GM12864 (cell line): ENCODE results near the gene LRR1.
A peak's percentile ranks its signal among the peaks of the same experiment; 100 is the strongest.
"Not testable (repeated sequence)": the region's sequence is repeated elsewhere in the genome, so short reads cannot be mapped to it uniquely, and the experiment has no call there.

Experiments used
- DNase-seq: peaks from one replicate; pipeline ENCODE4 v3.0.0-alpha.2; 2011; ENCODE audit warnings: low read depth
- H3K4me3 ChIP-seq: 2 replicates; pipeline ENCODE4 v1.5.1; 2011; ENCODE audit warnings: mild to moderate bottlenecking, low read depth, low read length, control low read depth
- CTCF ChIP-seq: IDR thresholded peaks from 2 replicates; pipeline ENCODE4 v1.5.1; 2011; ENCODE audit warnings: low read depth, mild to moderate bottlenecking, moderate library complexity, low read length, control low read depth, inconsistent platforms; ENCODE audit errors: missing control alignments

LRR1 gene

GRCh38 chr14:49581209-49582112 lies 17.3 kb upstream of the LRR1 start:
- H3K4me3 ChIP-seq: no peak overlapping the region
- TF ChIP-seq CTCF: no peak
- no peak for DNase-seq

- DNase-seq: no peak
- H3K4me3 ChIP-seq: no peak overlapping the region
- no peak for TF ChIP-seq CTCF
These were observed 16.4 kb upstream of the LRR1 start for GRCh38 chr14:49582113-49582977.

DNA sequence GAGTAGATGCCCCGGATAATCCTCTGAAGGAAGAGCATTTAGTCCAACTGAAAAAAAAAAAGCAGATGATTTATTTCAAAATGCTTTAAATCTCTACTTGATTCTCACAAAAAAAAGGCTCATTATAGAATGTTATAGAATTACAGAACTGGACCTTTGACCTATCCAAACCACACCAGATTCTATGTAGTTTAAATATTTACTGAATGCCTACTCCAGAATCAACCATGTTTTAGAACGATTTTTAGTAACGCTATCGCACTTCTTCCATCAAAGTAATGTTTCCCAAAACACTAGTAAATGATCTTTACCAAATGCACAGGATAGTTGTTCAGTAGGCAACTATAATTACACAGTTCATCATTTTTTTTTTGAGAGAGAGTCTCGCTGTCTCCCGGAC lies 15.1 kb upstream of the LRR1 start:
- no peak for TF ChIP-seq CTCF
- no peak for DNase-seq
- H3K4me3 ChIP-seq: peak overlapping the region; percentile 70

DNA sequence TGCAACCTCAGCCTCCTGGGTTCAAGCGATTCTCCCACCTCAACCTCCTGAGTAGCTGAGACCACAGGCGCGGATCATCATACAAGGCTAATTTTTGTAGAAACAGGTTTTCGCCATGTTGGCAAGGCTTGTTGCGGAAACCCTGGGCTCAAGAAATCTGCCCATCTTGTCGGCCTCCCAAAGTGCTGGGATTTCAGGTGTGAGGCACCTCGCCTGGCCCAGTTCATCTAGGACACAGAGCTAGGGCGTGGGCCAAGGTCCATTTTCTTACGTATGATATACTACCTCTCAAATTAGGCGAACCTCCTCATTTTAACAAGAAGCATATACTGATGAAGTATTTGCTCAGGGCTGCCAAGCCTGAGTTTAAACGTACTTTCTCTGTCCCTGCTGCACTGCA lies 14.7 kb upstream of the LRR1 start:
- peak overlapping the region; percentile 70 for H3K4me3 ChIP-seq
- TF ChIP-seq CTCF: no peak
- DNase-seq: no peak

DNA sequence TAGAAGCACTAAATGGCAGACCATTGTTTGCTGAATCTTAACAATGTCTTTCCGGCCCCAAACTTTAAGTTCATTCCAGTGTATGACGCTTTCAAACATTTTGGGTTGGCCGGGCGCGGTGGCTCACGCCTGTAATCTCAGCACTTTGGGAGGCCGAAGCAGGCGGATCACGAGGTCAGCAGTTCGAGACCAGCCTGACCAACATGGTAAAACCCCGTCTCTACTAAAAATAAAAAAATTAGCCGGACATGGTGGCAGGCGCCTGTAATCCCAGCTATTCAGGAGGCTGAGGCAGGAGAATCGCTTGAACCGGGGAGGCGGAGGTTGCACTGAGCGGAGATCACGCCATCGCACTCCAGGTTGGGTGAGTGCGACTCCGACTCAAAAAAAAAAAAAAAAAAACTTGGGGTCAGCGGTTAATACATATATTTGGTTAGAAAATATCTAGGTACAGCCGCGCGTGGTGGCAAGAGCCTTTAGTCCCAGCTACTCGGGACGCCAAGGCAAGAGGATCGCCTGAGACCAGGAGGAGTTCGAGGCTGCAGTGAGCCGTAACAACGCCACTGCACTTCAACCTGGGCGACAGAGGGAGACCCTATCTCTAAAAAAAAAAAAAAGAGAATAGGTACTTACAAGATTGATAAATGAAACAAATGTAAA lies 13.6 kb upstream of the LRR1 start:
- peak overlapping the region; percentile 70 for H3K4me3 ChIP-seq
- DNase-seq: not testable (repeated sequence)

- DNase-seq: peak; percentile 99
- TF ChIP-seq CTCF: no peak
- peak within 1 kb of the TSS; percentile 70 for H3K4me3 ChIP-seq
These were observed 12.7 kb upstream of the LRR1 start, which contains the start of gene RPS29 for GRCh38 chr14:49585803-49586672. Gene RPS29, minus strand, starts transcription at chr14:49586380. Its CDS starts 34 bp downstream, at chr14:49586346.
